Fibroblast of skin of abdomen (primary cell): ENCODE measurements around the gene COL9A1.

ENCODE experiments used
- DNase-seq: peaks from one replicate; pipeline ENCODE4 v3.0.0-alpha.2; 2013

COL9A1 gene

DNA sequence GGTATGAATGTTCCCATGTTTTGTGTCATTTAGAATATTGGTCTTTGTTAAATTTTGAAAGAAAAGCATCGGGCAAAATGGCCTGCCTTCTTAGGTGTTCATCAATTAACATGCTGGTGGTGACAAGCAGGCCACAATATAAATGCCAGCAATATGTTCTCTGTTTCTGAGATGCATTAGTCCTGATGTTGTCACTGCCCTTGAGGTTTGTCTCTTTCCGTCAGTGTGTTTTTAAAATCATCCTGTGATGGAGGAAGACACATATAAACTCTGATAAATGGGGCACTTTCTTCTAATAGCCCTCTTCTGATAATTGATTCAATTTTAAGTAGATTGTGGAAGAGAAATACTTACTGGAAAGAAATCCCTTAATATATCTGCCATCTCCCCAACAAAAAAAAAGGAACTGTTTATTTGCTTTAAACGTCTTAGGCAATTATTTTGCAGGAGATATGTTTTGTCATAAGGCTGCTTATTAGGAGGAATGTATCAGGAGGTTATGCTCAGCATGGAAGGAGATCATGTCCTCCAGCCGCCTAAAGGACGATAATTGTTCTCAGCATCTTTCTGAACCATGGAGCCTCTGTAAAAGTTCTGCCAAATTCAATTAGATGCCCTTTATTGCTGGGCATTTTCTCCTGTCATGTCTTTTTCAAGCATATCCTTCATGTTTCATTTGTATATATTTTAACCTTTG, 134.1 kb downstream of the COL9A1 start:
- DNase-seq = no peak
